Activated T-helper 9 cell treated with anti-CD3 and anti-CD28 coated beads, Interleukin-2, amount 50 U/mL, for 16 hours (primary cell): ENCODE measurements around the gene RFX8.
"Not testable (repeated sequence)": the region's sequence is repeated elsewhere in the genome, so short reads cannot be mapped to it uniquely, and the experiment has no call there.

Source experiments
- DNase-seq: peaks from one replicate; pipeline ENCODE4 v3.0.0-alpha.2; 2020; ENCODE audit warnings: low read depth

RFX8 gene

DNA sequence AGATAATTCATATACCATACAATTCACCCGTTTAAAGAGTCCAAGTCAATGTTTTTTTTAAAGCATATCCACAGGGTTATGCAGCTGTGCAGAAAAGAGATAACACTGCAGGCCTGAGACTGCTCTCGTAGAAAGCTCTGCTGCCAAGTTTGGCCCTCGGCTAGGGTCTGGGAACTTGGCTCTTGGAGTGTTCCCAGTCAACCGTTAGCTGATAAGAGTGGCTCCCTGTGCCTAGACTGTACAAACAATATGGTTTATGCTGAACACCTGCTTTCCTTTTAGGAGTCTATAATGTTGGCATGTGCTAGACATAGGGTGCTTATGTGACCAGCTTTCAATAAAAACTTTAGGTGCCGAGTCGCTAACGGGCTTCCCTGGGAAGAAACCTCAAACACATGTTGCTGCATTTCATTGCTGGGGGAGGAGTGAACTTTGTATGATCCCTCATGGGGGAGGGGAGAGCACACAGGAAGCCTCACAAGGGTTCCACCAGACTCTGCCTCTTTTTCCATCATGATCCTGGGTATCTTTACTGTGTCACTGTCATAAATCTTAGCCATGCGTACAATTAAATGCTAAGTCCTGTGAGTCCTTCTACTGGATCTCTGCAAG lies 34.7 kb downstream of the RFX8 start:
- no peak for DNase-seq

DNA sequence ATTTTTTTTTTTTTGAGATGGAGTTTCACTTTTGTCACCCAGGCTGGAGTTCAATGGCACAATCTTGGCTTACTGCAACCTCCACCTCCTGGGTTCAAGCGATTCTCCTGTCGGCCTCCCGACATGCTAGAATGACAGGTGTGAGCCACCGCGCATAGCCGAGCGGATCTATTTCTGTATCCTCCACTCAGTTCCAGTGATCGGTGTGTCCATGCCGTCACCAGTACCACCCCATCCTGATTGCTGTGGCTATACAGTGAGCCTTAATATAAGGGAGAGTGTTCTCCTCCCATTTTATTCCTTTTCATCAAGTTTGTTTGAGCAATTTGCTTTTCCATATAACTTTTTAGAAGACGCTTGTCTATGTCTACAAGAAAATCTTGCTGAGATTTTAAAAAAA lies 35.2 kb downstream of the RFX8 start:
- no peak for DNase-seq

DNA sequence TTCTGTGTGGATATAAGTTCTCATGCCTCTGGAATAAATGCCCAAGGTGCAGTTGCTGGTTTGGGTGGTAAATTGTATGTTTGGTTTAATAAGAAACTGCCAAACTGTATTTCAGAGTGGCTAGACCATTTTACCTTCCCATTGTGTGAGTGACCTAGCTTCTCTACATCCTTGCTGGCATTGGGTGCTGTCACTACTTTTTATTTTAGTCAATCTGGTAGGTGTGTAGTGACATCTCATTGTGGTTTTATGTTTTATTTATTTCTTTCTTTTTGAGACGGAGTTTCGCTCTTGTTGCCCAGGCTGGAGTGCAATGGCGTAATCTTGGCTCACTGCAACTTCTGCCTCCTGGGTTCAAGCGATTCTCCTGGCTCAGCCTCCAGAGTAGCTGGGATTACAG lies 36.4 kb downstream of the RFX8 start:
- DNase-seq = not testable (repeated sequence)

DNA sequence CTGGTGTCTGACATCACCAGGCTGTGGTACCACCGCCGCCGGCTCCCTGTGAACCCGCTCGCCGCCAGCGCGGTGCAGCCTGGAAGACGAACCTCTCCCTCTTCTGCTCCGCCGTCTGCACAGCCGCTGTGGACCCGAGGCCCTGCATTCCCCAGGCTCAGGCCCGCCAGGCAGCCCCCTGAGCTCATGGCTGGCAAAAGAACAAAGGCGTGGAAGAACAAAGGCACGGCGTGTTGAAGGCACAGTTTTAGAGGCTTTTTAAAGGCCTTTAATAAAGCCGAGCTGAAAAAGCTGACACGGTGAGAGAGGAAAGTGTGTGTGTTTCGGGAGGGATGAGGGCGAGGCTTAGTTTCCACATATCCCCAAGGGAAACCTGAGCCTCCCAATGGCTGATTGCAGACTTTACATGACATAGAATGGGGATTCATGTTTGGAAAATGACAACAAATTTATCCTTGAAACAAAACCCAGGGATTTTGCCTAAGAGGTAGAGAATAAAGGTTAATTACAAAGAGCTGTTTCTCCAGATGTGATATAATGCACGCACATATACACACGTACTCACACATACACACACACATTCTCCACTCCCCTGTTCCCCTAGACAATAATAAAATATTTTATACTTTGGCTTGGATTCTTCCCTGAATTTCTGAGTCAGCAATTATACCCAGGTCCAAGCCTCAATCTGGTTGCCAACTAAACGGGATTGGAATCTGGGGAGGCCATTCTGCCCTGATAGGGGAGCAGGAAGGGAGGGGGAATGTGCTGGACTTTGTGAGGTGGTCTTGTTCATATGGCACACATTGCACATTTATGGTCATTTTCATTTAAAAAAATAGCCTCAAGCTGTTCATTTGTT lies 39.7 kb downstream of the RFX8 start:
- no peak for DNase-seq

DNA sequence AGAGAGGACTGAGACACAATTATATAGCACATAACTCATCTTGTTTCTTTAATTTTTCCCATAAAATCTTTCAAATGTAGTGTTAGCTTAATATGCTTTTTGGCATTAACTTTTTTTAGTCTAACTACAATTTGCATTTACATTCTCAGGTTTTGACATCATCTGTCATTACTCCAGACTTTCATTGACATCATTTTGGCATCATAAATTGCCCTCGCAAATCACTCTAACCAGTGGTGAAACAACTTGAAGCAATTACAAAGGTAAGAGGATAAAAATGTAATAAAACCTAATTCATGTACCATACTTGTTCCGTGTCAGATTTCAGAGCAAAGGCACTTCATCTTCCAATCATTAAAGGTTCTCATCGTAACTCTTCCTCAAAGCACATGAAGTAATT lies 41.4 kb downstream of the RFX8 start:
- no peak for DNase-seq

DNA sequence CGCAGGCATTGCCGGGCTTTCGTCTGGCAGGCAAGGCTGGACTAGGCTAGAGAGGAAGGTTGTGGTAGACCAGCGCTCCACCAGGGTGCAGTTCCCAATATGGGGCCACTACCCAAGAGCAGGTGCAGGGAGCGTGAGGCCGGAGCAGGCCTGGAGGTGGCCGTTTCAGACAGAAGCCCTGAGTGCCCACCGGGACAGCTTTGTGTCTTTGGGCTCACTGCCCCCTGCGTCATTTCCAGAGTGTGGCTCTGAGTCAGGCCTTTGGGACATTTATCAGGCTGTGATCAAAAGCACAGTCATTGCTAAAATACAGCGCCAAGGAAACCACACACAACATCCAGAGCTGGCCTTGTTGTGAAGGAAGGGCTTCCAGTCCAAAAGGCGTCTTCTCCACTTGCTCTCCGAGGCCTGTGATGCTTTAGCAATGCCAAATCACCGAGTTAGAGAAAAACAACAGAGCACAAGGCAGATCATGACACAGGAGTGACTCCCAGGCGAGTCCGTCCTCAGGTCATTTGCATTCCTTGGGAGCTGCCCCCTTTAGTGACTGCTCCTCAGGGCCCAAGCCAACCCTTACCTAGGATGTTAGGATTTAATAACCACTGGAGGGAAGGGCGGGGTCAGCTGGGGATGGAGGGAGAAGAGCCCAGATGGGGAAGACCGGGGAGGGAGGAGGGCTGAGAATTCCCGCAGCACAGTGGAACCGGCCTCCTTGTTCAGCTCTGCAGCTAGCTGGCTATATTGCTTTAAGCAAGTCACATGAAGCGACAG lies 42.3 kb downstream of the RFX8 start:
- DNase-seq = no peak

DNA sequence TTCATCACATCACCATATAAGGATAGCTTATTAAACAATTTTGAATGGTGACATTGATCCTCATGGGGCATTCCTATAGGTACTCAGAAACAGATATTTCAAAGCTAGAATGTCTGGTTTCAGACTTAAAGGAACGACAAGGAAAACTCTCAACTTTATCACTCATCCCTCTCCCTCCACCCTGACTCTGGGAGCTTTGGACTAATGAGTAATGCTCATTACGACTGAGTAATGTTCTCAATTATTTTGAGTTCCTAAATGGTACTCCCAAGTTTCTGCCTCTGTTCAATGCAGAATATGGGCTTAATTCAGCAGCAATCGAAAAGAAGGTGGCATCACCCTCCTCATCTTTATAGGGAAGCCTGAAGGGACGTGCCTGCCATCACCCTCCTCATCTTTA lies 43.4 kb downstream of the RFX8 start:
- no peak for DNase-seq

DNA sequence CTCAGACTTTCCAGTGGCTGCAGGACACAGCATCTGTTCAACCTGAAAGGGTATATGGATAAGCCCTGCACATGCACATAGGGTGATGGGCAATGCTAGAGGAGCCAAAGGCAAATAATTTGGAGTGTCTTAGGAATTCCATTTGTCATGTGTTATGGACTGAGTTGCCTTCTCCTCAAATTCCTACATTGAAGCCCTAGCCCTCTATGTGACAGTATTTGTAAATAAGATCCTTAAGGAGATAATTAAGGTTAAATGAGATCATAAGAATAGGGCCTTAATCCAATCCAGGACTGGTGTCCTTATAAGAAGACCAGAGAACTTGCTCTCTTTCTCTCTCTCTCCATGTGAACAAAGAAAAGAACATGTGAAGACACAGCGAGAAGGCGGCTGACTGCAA lies 44.8 kb downstream of the RFX8 start:
- no peak for DNase-seq

DNA sequence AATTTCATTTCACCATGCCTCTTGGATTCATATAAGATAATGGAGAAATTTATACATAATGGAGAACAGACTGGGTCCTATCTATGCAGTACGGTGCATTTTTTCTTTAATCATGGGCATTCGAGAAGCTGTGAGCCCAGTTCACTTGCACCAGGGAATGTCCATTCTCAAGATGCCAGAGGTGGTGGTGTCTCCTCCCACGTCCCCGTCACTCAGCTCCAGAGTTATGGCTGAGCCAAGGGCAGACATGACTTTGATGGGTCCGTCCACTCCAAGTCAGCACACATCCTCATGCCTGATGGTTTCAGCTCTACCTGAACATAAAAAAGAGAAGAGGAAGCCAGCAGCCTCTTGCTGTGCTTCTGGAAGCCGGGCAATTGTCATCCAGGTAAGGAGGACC lies 45.5 kb downstream of the RFX8 start:
- no peak for DNase-seq

DNA sequence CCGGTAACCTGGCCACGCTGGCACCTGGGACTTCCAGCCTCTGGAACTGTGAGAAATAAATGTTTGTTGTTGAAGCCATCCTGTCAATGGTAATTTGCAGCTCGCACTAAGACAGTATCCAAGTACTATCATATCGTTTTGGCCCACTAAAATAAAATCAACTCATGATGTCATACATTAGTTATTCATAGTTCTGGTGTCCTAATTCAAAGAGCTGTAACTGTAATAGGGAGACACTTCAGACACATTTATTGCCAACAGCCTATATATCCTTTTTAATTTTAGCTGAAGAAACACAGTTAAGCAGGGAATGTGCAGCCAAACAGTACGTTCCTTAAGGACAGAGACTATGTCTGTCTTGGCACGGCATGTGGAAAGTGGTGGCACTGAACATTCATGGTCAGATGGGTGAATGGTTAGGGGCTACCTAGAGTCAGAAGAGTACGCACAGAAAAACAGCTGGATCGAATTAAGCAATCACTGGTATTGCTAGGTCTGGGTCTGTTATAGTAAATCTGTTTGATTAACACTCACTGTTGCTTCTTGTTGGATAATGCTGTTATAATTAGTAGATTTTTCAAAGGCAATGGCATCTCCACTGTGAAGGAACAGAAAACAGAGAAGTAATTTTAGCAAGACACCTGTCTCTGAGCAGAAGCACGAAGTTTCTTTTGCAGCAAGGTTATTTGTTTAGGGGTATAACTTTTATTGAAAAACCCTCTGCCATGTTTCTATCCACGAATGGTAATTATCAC lies 46.3 kb downstream of the RFX8 start:
- DNase-seq = no peak

DNA sequence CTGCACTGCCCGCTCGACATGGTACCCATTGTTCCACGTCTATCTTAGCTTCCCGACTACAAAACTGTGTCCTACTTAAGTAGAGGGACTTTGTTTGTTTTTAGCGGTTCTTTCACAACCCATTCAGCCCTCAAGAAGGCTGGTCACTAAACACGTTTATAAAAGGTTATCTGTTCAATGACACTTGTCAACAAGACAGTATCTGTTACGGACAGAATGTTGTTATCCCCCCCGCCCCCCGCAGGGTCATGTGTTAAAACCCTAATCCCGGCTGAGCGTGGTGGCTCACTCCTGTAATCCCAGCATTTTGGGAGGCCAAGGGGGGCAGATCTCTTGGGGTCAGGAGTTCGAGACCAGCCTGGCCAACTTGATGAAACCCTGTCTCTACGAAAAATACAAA lies 47.2 kb downstream of the RFX8 start:
- no peak for DNase-seq

DNA sequence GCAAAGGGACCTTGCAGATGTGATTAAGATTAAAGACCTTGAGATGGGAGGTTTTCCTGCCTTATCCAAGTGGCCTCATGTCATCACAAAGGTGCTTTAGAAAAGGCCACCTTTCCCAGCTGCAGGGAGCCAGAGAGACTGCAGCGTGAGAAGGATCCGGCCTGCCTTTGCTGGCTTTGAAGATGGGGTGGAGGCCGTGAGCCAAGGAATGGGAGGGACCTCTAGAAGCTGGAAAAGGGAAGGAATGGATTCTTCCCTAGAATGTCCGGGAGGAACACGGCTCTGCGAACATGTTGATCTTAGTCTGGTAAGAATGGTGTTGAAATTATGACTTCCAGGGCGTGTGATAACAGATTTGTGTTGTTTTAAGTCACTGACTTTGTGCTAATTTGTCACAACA lies 47.7 kb downstream of the RFX8 start:
- DNase-seq = no peak

DNA sequence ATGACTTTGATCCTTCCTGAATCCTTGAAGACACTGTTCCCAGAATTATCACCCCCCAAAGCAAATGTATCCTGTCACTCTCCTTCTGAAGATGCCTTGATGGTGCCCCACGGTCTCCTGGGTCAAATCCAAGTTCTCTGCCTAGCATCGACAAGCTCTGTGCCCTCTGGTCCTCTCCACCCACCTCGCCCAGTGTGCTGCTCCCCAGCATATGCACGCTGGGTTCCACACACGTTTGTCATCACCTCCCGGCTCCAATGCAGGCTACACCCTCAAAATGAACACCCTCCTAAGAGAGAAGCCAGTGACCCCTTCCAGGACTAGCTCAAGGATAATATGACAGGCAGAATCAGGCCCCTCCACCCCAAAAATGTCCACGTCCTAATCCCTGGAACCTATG lies 48.1 kb downstream of the RFX8 start:
- no peak for DNase-seq

DNA sequence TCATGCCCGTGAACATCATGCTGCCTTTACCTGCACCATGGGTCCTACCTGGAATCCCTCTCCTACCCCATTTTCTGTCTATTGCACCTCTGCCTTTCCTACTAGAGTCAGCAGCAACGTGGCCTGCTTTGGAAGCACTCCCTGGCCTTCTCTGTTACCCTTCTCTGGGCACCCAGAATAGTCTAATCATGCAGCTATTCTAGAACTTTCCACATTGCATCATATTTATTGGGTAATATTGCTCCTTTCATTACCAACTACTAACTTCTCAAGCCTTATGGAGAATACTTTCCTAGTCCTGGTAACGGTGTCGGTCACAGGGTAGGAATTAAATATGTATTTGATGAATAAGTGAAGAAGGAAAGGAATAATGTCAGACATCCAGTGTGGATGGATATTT lies 54.3 kb downstream of the RFX8 start:
- DNase-seq = no peak

DNA sequence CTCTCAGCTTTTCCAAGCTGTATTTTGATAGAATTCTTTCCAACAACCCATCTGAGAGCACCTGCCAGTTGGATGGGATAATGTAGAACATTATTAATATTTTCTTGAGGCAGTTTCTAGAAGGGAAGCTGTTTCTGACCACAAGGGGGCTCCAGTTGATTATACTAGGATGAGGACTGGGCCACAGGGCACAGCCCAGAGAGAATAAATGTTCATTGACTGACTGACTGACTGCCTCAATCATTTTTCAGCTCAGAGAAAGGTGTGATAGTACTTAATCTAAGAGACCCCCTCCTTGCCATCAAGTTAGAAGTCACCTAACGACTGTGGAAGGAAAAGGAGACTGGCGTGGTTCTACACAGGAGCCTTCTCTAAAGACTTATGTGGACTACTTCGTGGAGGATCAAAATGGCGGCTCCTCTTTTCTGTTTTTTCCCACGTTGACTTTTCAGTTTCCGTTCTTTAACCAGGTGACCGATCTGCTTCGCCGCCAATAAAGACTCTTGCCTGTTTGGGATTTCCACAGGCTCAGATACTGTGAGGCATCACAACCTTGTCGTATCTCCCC lies 55.7 kb downstream of the RFX8 start:
- peak; percentile 17 for DNase-seq

DNA sequence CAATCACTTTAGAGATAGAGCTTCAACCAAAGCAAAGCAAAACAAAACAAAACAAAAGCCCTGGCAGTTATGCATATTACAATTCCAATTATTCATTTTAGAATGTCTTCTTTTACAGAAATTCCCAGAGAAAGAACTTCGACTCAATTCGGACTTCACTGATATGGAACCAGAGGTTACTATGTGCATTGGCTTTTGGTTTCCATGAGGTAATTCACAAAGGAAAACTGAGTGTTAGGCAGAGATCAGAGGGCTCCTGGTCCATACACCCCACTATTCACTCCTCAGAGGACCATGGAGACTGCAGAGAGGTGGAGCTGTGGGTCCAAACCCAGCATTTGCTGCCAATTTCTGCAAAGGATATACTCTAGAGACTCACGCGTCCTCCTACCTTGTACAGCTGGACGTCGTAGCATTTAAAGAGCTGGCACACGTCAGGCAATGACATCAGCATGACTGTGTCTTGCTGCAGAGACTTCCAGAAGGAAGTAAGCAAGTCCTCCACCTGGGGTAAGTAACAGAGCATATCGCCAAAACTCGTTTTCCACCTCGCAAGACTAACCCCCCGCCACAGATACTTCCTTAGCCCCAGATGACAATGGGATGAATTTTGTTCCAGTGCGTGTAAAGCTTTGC lies 56.3 kb downstream of the RFX8 start:
- no peak for DNase-seq

DNA sequence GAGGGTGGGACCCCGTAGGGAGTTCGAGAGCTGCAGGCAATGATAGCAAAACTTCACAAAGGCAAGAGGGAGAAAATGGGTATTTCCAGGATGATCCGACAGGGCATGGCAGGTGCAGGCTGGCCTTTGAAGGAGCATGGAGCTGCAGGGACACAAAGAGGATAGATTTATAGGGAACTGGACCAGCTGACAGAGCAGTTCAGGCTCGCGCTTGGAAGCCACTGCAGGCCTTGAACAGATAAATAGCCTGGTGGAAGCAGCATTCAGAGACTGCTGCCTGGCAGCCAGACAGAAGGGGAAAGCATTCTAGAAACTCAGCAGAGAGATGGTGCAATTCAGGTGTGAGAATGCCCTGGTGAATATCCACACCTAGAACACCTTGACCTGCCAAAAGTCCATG lies 58.3 kb downstream of the RFX8 start:
- DNase-seq = no peak

DNA sequence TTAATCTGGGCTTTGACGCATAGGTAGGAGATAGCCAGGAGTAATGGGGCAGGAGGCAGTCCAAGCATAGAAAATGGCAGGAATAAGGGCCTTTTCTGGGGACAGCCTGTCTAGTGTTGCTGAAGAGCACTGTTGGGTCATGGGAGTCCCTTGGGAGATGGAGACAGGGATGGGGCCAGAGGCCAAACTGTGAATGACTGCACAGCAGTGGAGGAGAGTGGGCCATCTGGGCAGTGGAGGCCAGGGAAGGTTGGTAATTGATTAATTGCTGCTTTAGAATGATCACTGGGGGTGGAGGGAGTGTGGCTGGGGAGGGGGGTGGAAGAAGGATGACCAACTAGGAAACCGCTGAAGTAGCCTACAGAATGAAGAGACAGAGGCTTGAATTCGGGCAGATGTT lies 59.0 kb downstream of the RFX8 start:
- no peak for DNase-seq

DNA sequence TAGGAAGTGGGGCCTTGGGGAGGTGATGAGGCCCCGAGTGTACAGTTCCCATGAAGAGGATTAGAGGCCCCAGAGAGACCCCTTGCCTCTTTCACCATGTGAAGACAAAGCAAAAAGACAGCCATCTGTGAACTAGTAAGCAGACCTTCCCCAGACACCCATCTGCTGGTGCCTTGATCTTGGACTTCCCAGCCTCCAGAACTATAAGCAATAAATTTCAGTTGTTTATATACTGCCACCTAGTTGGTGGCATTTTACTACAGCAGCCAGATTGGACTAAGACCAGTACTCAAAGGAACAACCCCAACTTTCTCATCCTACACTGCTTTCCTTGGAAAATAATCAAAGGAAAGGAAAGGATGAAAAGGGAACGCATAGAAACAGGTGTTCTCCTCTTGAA lies 59.7 kb downstream of the RFX8 start:
- DNase-seq = no peak

DNA sequence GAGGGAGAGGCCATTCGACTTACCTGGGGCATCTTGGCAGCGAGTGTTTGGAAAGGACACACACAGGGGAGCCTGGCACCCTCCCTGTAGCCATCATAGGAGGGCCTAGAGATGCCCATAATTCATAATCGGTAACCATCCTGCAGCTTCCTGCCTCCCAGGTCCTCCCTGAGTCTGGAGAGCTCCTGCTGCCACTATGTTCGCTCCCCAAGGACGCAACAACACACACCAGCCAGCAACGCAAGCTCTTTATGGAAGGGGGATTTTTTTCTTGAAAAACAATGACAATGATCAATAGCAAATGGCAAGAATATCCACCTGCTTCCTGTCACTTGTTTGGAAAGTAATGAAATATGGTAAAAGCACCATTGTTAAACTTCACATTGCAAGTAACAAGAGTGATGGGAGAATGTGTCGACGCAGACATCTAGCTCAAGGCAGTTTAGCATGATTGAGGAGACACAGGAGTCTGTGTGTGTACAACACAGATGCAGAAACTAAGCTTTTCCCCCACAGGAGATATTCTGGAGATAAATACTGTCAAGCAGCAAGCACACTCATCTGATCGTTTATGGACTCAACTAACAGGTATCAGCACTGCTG lies 62.7 kb downstream of the RFX8 start:
- DNase-seq = no peak

DNA sequence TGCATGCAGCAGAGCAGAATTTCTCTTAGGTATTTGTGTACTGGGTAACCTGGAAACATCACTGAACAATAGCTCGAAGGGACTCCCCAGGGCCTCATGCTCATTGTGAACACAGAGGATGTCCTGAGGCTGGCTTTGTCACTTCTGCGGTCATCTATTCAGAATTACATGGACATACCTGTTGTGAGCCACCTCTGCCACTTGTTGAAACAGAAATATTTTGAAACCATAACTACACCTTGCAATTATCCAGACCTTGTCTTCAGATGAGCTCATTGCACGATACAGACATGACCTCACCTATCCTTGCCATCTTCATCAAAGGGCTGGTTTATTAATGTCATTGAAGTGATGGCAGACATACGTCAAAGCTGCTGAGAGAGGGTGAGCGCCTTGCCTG lies 64.2 kb downstream of the RFX8 start:
- DNase-seq = no peak
